Tibial artery (tissue), 4 donors: Measurements from ENCODE around the gene ACSF2.

Experiments used
- DNase-seq, 2 donors: peaks; one replicate each; pipeline ENCODE4 v3.0.0-alpha.2; 2019
- H3K27ac ChIP-seq, 2 donors: fragments of 200-600 bp; sonication (generic) in 1 of 2; 1 replicate in 1 of 2; 2 replicates in 1 of 2; pipeline ENCODE4 v1.5.1; 2018 to 2019; ENCODE audit warnings: mild to moderate bottlenecking in 1 of 2
- H3K27me3 ChIP-seq, 2 donors: fragments of 200-600 bp; sonication (generic) in 1 of 2; one replicate each; pipeline versions ENCODE4 v1.5.1 to v1.6.0; 2016 to 2019
- H3K36me3 ChIP-seq, 3 donors: fragments of 200-600 bp; sonication (generic) in 2 of 3; one replicate each; pipeline ENCODE4 v1.5.1; 2016 to 2019; ENCODE audit warnings: mild to moderate bottlenecking in 2 of 3
- H3K4me1 ChIP-seq, 4 donors: fragments of 200-600 bp; sonication (generic) in 2 of 4; 1 replicate in 3 of 4; 2 replicates in 1 of 4; pipeline ENCODE4 v1.5.1; 2016 to 2019
- H3K4me3 ChIP-seq, 2 donors: fragments of 200-600 bp; sonication (generic) in 1 of 2; 1 replicate in 1 of 2; 2 replicates in 1 of 2; pipeline ENCODE4 v1.5.1; 2018 to 2019; ENCODE audit warnings: mild to moderate bottlenecking in 2 of 2
- H3K9me3 ChIP-seq, 3 donors: fragments of 200-600 bp; sonication (generic) in 1 of 3; one replicate each; pipeline ENCODE4 v1.5.1; 2016 to 2019
- CTCF ChIP-seq, 2 experiments: fragments of 200-600 bp in 1 of 2; fragments of 450-650 bp in 1 of 2; IDR thresholded peaks; one replicate each; pipeline ENCODE4 v1.5.1; 2017 to 2019; ENCODE audit warnings: antibody characterized with exemption in 2 of 2, mild to moderate bottlenecking in 1 of 2, moderate library complexity in 1 of 2
- intact Hi-C: fragments of 100-400 bp; cut with DNase I; formaldehyde crosslinking; loops from one replicate; pipeline ENCODE4 v1.15.0; 2023; ENCODE audit warnings: low total_unique reads

Gene ACSF2

DNA sequence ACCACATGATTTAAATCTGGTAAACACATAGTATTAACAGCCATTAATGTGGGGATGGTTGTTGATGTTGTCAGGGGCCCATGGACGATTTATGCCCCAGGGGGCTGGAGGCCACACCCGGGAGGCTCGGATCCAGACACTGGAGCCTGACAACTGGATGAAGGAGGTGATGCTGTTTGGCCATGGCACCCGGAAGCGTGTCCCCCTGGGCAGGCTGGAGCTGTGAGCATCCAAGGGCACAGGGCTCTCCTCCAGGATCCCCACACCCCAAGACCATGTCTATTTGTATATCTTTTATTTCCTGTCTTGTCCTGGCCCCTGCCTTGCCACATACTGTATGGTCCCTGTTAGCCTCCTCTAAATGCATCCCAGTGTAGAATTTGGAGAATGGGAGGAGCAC is 57.2 kb downstream of the ACSF2 start:
- no peaks in the 10 kb centered on the region for H3K27me3 ChIP-seq
- H3K27ac ChIP-seq: peak overlapping the region; percentile 84
- DNase-seq: no peak
- H3K4me1 ChIP-seq: peaks cover 0 to 30% (median 20%) of the 10 kb centered on the region in 4 donors
- H3K36me3 ChIP-seq: peaks cover 12 to 53% (median 31%) of the 10 kb centered on the region in 3 donors
- no peak for TF ChIP-seq CTCF (IDR thresholded peaks at IDR 0.05)
- intact Hi-C loops: loop anchor here (2.0 to 10.0 kb wide), 3 partner anchors 59 to 202 kb away; no protein-coding TSS in a partner anchor
- H3K4me3 ChIP-seq: no peak overlapping the region
- no peaks in the 10 kb centered on the region for H3K9me3 ChIP-seq

- DNase-seq: no peak
- TF ChIP-seq CTCF (IDR thresholded peaks at IDR 0.05): no peak
- intact Hi-C loops: loop anchor here (5.0 to 10.0 kb wide), 2 partner anchors 58 to 200 kb away; no protein-coding TSS in a partner anchor
- peaks cover 12 to 53% (median 31%) of the 10 kb centered on the region in 3 donors for H3K36me3 ChIP-seq
- no peaks in the 10 kb centered on the region for H3K9me3 ChIP-seq
- H3K4me3 ChIP-seq: no peak overlapping the region
- peak overlapping the region; percentile 84 for H3K27ac ChIP-seq
- H3K4me1 ChIP-seq: peaks cover 0 to 23% (median 16%) of the 10 kb centered on the region in 4 donors
- H3K27me3 ChIP-seq: no peaks in the 10 kb centered on the region
Observed at GRCh38 chr17:50484386-50485155, 58.6 kb downstream of the ACSF2 start.

- no peak for TF ChIP-seq CTCF (IDR thresholded peaks at IDR 0.05)
- Histone ChIP-seq H3K27me3 (no peaks in the 10 kb centered on the region), H3K4me3 (no peak overlapping the region), H3K4me1 (peaks cover 0 to 10% (median 7%) of the 10 kb centered on the region in 4 donors), H3K36me3 (peaks cover 12 to 45% (median 26%) of the 10 kb centered on the region in 3 donors), H3K27ac (no peak overlapping the region), H3K9me3 (no peaks in the 10 kb centered on the region)
- intact Hi-C loops: loop anchor here (10.0 kb wide), 1 partner anchor 197 kb away; no protein-coding TSS in a partner anchor
- no peak for DNase-seq
Observed at GRCh38 chr17:50487213-50488096, 61.4 kb downstream of the ACSF2 start.

GRCh38 chr17:50488880-50489279 is 62.9 kb downstream of the ACSF2 start:
- TF ChIP-seq CTCF (IDR thresholded peaks at IDR 0.05): no peak
- no peak overlapping the region for H3K27ac ChIP-seq
- intact Hi-C loops: loop anchor here (10.0 kb wide), 1 partner anchor 196 kb away; no protein-coding TSS in a partner anchor
- H3K36me3 ChIP-seq: peaks cover 12 to 39% (median 23%) of the 10 kb centered on the region in 3 donors
- no peaks in the 10 kb centered on the region for H3K4me1 ChIP-seq
- DNase-seq: no peak
- no peaks in the 10 kb centered on the region for H3K9me3 ChIP-seq
- H3K4me3 ChIP-seq: no peak overlapping the region
- no peaks in the 10 kb centered on the region for H3K27me3 ChIP-seq

GRCh38 chr17:50491505-50491904 is 65.5 kb downstream of the ACSF2 start:
- no peak overlapping the region for H3K27ac ChIP-seq
- no peak overlapping the region for H3K4me3 ChIP-seq
- DNase-seq: no peak
- no peak for TF ChIP-seq CTCF (IDR thresholded peaks at IDR 0.05)
- intact Hi-C loops: no loop called here
- H3K9me3 ChIP-seq: no peaks in the 10 kb centered on the region
- H3K4me1 ChIP-seq: no peaks in the 10 kb centered on the region
- H3K27me3 ChIP-seq: no peaks in the 10 kb centered on the region
- peaks cover 0 to 13% (median 0%) of the 10 kb centered on the region in 3 donors for H3K36me3 ChIP-seq
